H1 (cell line): Measurements from ENCODE around the gene TBX2. TPM values are rescaled to one million over a fixed set of nuclear protein-coding genes. Genes with fewer than 3 reads are reported as not detected.

Experiments used
- CTCF ChIA-PET: fragments of 300-600 bp; sonication (Branson Sonifier 250); formaldehyde crosslinking; loops from one replicate; lab custom pipeline; 2021; ENCODE audit not compliant: partially characterized antibody; lab: Charles Lee
- POLR2A ChIA-PET: fragments of 300-600 bp; sonication (Branson Sonifier 250); formaldehyde crosslinking; loops from one replicate; lab custom pipeline; 2021; ENCODE audit warnings: inconsistent platforms; ENCODE audit not compliant: partially characterized antibody; lab: Charles Lee
- DNase-seq, 2 experiments: peaks; one replicate each; pipeline versions ENCODE4 v3.0.0 to v3.0.0-alpha.2; 2010 to 2022; ENCODE audit warnings: low spot score in 2 of 2, low read depth in 1 of 2, mixed read lengths in 1 of 2
- FAIRE-seq: peaks from 2 replicates; lab custom pipeline; 2011; peaks lifted over from hg19 to GRCh38; lab: Jason Lieb, UNC
- H2AFZ ChIP-seq: 2 replicates; pipeline ENCODE4 v1.8.1; 2012; ENCODE audit warnings: low read length, inconsistent platforms
- H2AK5ac ChIP-seq: 2 replicates; pipeline ENCODE4 v1.6.1; 2013; ENCODE audit warnings: low read depth, low read length
- H2BK120ac ChIP-seq: replicated peaks from 2 replicates; pipeline ENCODE3; 2013; ENCODE audit warnings: low read depth, low read length, inconsistent platforms
- H2BK12ac ChIP-seq: 2 replicates; pipeline ENCODE4 v1.6.1; 2013; ENCODE audit warnings: low read depth, low read length
- H2BK15ac ChIP-seq: 2 replicates; pipeline ENCODE4 v1.6.1; 2013; ENCODE audit warnings: low read length
- H2BK20ac ChIP-seq: 2 replicates; pipeline ENCODE4 v1.6.1; 2013; ENCODE audit warnings: low read length
- H2BK5ac ChIP-seq: 2 replicates; pipeline ENCODE4 v1.6.1; 2013; ENCODE audit warnings: low read depth, low read length
- H3K14ac ChIP-seq: 2 replicates; pipeline ENCODE4 v1.6.1; 2013; ENCODE audit warnings: inconsistent platforms; ENCODE audit not compliant: insufficient read length
- H3K18ac ChIP-seq: 2 replicates; pipeline ENCODE4 v1.6.1; 2013; ENCODE audit warnings: low read length; ENCODE audit errors: extremely low read depth
- H3K23ac ChIP-seq: 2 replicates; pipeline ENCODE4 v1.6.1; 2013; ENCODE audit warnings: inconsistent platforms; ENCODE audit not compliant: insufficient read length
- H3K23me2 ChIP-seq: 2 replicates; pipeline ENCODE4 v1.6.1; 2013; ENCODE audit warnings: low read depth, low read length
- H3K27ac ChIP-seq: 2 replicates; pipeline ENCODE4 v1.6.1; 2011; ENCODE audit warnings: low read depth, low read length, inconsistent platforms
- H3K27me3 ChIP-seq, 4 experiments: replicated peaks in 1 of 4; 1 replicate in 1 of 4; 2 replicates in 3 of 4; pipeline versions ENCODE4 v1.6.1 to v1.8.1; 2011 to 2013; ENCODE audit warnings: low read length in 3 of 4, mild to moderate bottlenecking in 3 of 4, inconsistent platforms in 2 of 4, mixed read lengths in 2 of 4, moderate library complexity in 1 of 4; ENCODE audit not compliant: control insufficient read depth in 3 of 4, insufficient read depth in 3 of 4; ENCODE audit errors: extremely low read depth in 1 of 4
- H3K36me3 ChIP-seq, 4 experiments: 2 replicates each; pipeline versions ENCODE4 v1.6.1 to v1.8.1; 2011 to 2013; ENCODE audit warnings: mild to moderate bottlenecking in 4 of 4, low read length in 3 of 4, moderate library complexity in 2 of 4, control low read depth in 1 of 4, inconsistent platforms in 1 of 4; ENCODE audit not compliant: insufficient read depth in 4 of 4, control insufficient read depth in 2 of 4
- H3K4ac ChIP-seq: replicated peaks from 2 replicates; pipeline ENCODE3; 2013; ENCODE audit warnings: low read length, low read depth, mixed read lengths, inconsistent platforms; ENCODE audit not compliant: insufficient read length
- H3K4me1 ChIP-seq, 4 experiments: replicated peaks in 1 of 4; 1 replicate in 1 of 4; 2 replicates in 3 of 4; pipeline versions ENCODE4 v1.6.1 to v1.8.1; 2011 to 2013; ENCODE audit warnings: low read length in 3 of 4, inconsistent platforms in 2 of 4, mixed read lengths in 1 of 4; ENCODE audit not compliant: insufficient read depth in 4 of 4, control insufficient read depth in 3 of 4
- H3K4me2 ChIP-seq, 2 experiments: 2 replicates each; pipeline versions ENCODE4 v1.6.1 to v1.8.1; 2011 to 2013; ENCODE audit warnings: low read depth in 2 of 2, low read length in 2 of 2, control low read depth in 1 of 2, inconsistent platforms in 1 of 2, mild to moderate bottlenecking in 1 of 2; ENCODE audit not compliant: insufficient read depth in 1 of 2
- H3K4me3 ChIP-seq, 4 experiments: fragments of 200-600, 300-600 bp in 1 of 4; sonication (generic), shearing (Covaris generic), sonication (Bioruptor Twin) in 1 of 4; 2 replicates each; pipeline versions ENCODE4 v1.5.1 to v1.8.1; 2011 to 2016; ENCODE audit warnings: low read length in 4 of 4, low read depth in 3 of 4, control low read depth in 2 of 4, inconsistent platforms in 2 of 4, mild to moderate bottlenecking in 2 of 4, mixed read lengths in 1 of 4, moderate library complexity in 1 of 4; ENCODE audit not compliant: insufficient read depth in 2 of 4; ENCODE audit errors: extremely low read depth in 1 of 4
- H3K56ac ChIP-seq: replicated peaks from 2 replicates; pipeline ENCODE3; 2013; ENCODE audit warnings: low read depth, mild to moderate bottlenecking, mixed read lengths, low read length, inconsistent platforms; ENCODE audit not compliant: insufficient read length
- H3K79me1 ChIP-seq: 2 replicates; pipeline ENCODE4 v1.6.1; 2013; ENCODE audit warnings: low read depth, low read length, control low read depth
- H3K79me2 ChIP-seq, 2 experiments: 2 replicates each; pipeline versions ENCODE4 v1.6.1 to v1.8.1; 2012 to 2013; ENCODE audit warnings: low read length in 2 of 2, mild to moderate bottlenecking in 2 of 2, inconsistent platforms in 1 of 2; ENCODE audit not compliant: insufficient read depth in 2 of 2, control insufficient read depth in 1 of 2
- H3K9ac ChIP-seq, 4 experiments: replicated peaks in 1 of 4; 1 replicate in 1 of 4; 2 replicates in 3 of 4; pipeline versions ENCODE4 v1.6.1 to v1.8.1; 2011 to 2013; ENCODE audit warnings: low read depth in 3 of 4, low read length in 3 of 4, control low read depth in 2 of 4, mild to moderate bottlenecking in 2 of 4, moderate library complexity in 2 of 4, inconsistent platforms in 1 of 4; ENCODE audit errors: extremely low read depth in 1 of 4
- H3K9me3 ChIP-seq, 2 experiments: 2 replicates each; pipeline versions ENCODE4 v1.6.1 to v1.8.1; 2012 to 2013; ENCODE audit warnings: mild to moderate bottlenecking in 2 of 2, moderate library complexity in 2 of 2, control low read depth in 1 of 2, inconsistent platforms in 1 of 2, low read depth in 1 of 2, low read length in 1 of 2, mixed read lengths in 1 of 2; ENCODE audit not compliant: insufficient read depth in 2 of 2
- H4K20me1 ChIP-seq, 2 experiments: replicated peaks in 1 of 2; 2 replicates each; pipeline versions ENCODE3 to v1.8.1; 2011 to 2013; ENCODE audit warnings: inconsistent platforms in 2 of 2, low read length in 2 of 2, mild to moderate bottlenecking in 1 of 2; ENCODE audit not compliant: insufficient read depth in 2 of 2, control insufficient read depth in 1 of 2
- H4K5ac ChIP-seq: 2 replicates; pipeline ENCODE4 v1.6.1; 2013; ENCODE audit warnings: low read length, low read depth, mixed read lengths, inconsistent platforms; ENCODE audit not compliant: insufficient read length
- H4K8ac ChIP-seq: 2 replicates; pipeline ENCODE4 v1.8.0; 2013; ENCODE audit warnings: mild to moderate bottlenecking, moderate library complexity, low read length, inconsistent platforms; ENCODE audit not compliant: insufficient read depth; ENCODE audit errors: extremely low read depth
- H4K91ac ChIP-seq: replicated peaks from 2 replicates; pipeline ENCODE3; 2013; ENCODE audit warnings: low read length, mixed read lengths, inconsistent platforms; ENCODE audit not compliant: insufficient read length
- ASH2L ChIP-seq: fragments of 200-600, 300-600 bp; sonication (generic); IDR thresholded peaks from one replicate; pipeline ENCODE4 v1.7.1; 2017; ENCODE audit warnings: low read length
- ATF2 ChIP-seq: IDR thresholded peaks from 2 replicates; pipeline ENCODE4 v1.6.1; 2012; ENCODE audit warnings: low read length, inconsistent platforms
- CBX5 ChIP-seq: fragments of 300-800, 300-1000 bp; sonication (generic); IDR thresholded peaks from 2 replicates; pipeline ENCODE4 v1.7.1; 2016; ENCODE audit warnings: antibody characterized with exemption, low read length, low read depth
- CEBPB ChIP-seq: IDR thresholded peaks from 2 replicates; pipeline ENCODE4 v1.6.1; 2012; ENCODE audit warnings: low read depth, low read length
- CTBP2 ChIP-seq: IDR thresholded peaks from 2 replicates; pipeline ENCODE4 v1.7.0; 2011; ENCODE audit warnings: borderline replicate concordance, mild to moderate bottlenecking, moderate library complexity, mixed read lengths, low read length; ENCODE audit not compliant: insufficient read depth, insufficient read length
- EZH2 ChIP-seq: fragments of 200-600 bp; sonication (generic); IDR thresholded peaks from 2 replicates; pipeline ENCODE4 v1.7.1; 2012; ENCODE audit warnings: low read depth, mild to moderate bottlenecking, moderate library complexity, low read length, inconsistent platforms; ENCODE audit not compliant: severe bottlenecking
- HDAC6 ChIP-seq: IDR thresholded peaks from one replicate; pipeline ENCODE4 v1.7.1; 2012; ENCODE audit warnings: low read depth, mild to moderate bottlenecking, inconsistent platforms, low read length, moderate library complexity
- KDM5A ChIP-seq: fragments of 200-600 bp; IDR thresholded peaks from 2 replicates; pipeline ENCODE4 v1.7.1; 2012; ENCODE audit warnings: mild to moderate bottlenecking, low read length, inconsistent platforms, mixed read lengths
- TCF12 ChIP-seq: IDR thresholded peaks from 2 replicates; pipeline ENCODE4 v1.6.1; 2011; ENCODE audit warnings: low read depth, mild to moderate bottlenecking, low read length
- WGBS, 2 experiments: shearing (Covaris generic) in 1 of 2; methylation state at CpG; one replicate each; pipeline versions ENCODE4 v1.1.6 to v1.1.7; 2013 to 2015; ENCODE audit warnings: low lambda C conversion rate in 2 of 2, mixed read lengths in 2 of 2, inconsistent platforms in 1 of 2, low coverage in 1 of 2, missing lambda C conversion rate in 1 of 2; ENCODE audit not compliant: insufficient replicate concordance in 2 of 2, insufficient coverage in 1 of 2, insufficient read length in 1 of 2; ENCODE audit errors: extremely low coverage in 1 of 2, missing lambda C conversion rate in 1 of 2; 5-methylcytosine and 5-hydroxymethylcytosine counted together
- polyA plus RNA-seq, 7 experiments: library from polyadenylated mRNA; depleted of rRNA in 3 of 7; stranded (reverse) in 5 of 7; unstranded in 2 of 7; fragments of >200 nt in 5 of 7; fragments of 200-250 nt in 2 of 7; gene quantifications; 1 replicate in 5 of 7; 2 replicates in 1 of 7; 4 replicates in 1 of 7; pipeline versions ENCODE4 v1.2.1 to v1.2.3, GENCODE V29; 2011 to 2013; ENCODE audit warnings: missing spikeins in 2 of 7, mixed read lengths in 2 of 7
- total RNA-seq: library from RNA; stranded (reverse); fragmentation: NEBNext Ultra II Directional; extraction: Animal tissue kit (Norgen Biotek cat#: 25700); gene quantifications from 2 replicates; pipeline ENCODE4 v1.2.1, GENCODE V29; 2021

Gene TBX2
- total and polyA plus RNA-seq, 2 of the 8 experiments (the other 6 are each of a cell fraction or from before 2014, with no cell fraction given), result not detected

DNA sequence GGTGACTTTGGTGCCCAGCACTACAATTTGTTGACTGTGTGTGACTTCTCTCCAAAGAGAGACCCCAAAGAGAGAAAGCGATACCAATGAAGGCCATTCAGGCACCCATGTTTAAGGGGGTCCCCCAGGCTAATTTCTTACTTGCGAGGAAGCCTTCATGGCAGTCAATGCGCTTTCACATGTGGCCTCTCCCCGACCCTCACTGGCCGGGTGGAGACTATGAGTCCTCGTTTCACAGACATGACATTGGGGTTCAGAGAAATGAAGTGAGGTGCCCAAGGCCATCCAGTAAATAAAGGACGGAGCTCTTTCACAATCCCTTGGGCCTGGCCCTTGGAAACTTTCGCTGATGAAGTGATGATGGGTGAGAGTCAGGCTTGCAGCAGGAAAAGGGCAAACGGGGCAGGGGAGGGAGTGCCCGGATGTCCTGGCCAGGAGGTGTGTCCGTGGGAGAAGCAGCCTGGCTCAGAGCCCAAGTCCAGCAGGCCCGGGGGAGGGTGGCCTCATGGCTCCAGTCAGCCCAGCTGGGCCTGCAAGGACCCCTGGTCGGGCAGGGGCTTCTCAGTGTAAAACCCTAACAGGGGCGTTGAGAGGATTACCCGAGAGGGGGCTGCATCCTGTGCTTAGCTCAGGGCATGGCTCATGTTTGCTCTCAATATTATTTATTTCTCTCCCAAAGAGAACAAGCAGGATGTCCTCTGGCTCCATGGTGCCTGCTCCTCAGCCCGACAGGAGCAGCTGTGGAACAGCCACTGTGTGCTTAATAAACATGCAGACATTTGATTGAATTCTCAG is 14.7 kb downstream of the TBX2 start:
- Histone ChIP-seq H3K79me2 (no peaks in the 10 kb centered on the region), H3K18ac (no peak overlapping the region), H3K27ac (no peak overlapping the region), H3K56ac (no peak overlapping the region), H3K4me3 (no peak overlapping the region), H3K23ac (no peak overlapping the region), H3K9ac (no peak overlapping the region), H4K20me1 (peaks cover 2 to 3% of the 10 kb centered on the region in 2 experiments), H3K36me3 (no peaks in the 10 kb centered on the region), H2BK120ac (no peak overlapping the region), H2BK5ac (no peak overlapping the region), H3K4me2 (no peak overlapping the region), H3K14ac (no peak overlapping the region), H4K5ac (no peak overlapping the region), H3K9me3 (no peaks in the 10 kb centered on the region), H2BK12ac (no peak overlapping the region), H4K8ac (no peak overlapping the region), H3K79me1 (no peaks in the 10 kb centered on the region), H3K23me2 (peaks cover 18% of the 10 kb centered on the region), H2BK15ac (no peak overlapping the region), H2AK5ac (no peak overlapping the region), H2AFZ (no peak overlapping the region), H2BK20ac (no peak overlapping the region), H4K91ac (no peak overlapping the region), H3K27me3 (peaks cover 24 to 77% (median 68%) of the 10 kb centered on the region in 4 experiments), H3K4ac (no peak overlapping the region), H3K4me1 (peaks cover 0 to 16% (median 9%) of the 10 kb centered on the region in 4 experiments; a peak in 5 of 7 replicates)
- POLR2A ChIA-PET, result interaction anchor here (1.1 kb wide), 1 partner anchor 46 kb away, joined by 3 read pairs; no protein-coding TSS in a partner anchor
- DNase-seq (peak in 1 of 2 experiments; percentile 41), FAIRE-seq (no peak)
- CTCF ChIA-PET, result interaction anchor here (0.7 to 8.8 kb wide), 15 partner anchors 10 to 160 kb away, joined by 3 to 108 read pairs (median 4); partner anchors contain the start of gene TBX4
- TF ChIP-seq CEBPB (no peak), HDAC6 (no peak), ATF2 (no peak), CBX5 (no peak), CTBP2 (no peak), TCF12 (no peak), ASH2L (no peak), EZH2 (no peak), KDM5A (no peak)
- 80% methylated on average over 16 of the region's 16 CpGs; no CpG with 5 or more reads in 1 of the 2 experiments for WGBS, 2 experiments
